Subcutaneous abdominal adipose tissue (tissue), 5 donors: Measurements from ENCODE around the gene RNF225.

ENCODE experiments used
- H3K27ac ChIP-seq: one replicate; pipeline ENCODE4 v1.7.0; 2013; ENCODE audit warnings: low read depth, mild to moderate bottlenecking, inconsistent platforms, low read length, moderate library complexity
- H3K27me3 ChIP-seq, 5 donors: one replicate each; pipeline ENCODE4 v1.7.0; 2013; ENCODE audit warnings: low read length in 5 of 5, inconsistent platforms in 1 of 5; ENCODE audit not compliant: control insufficient read depth in 5 of 5, insufficient read depth in 4 of 5
- H3K36me3 ChIP-seq, 5 donors: one replicate each; pipeline ENCODE4 v1.7.0; 2013; ENCODE audit warnings: low read length in 5 of 5; ENCODE audit not compliant: control insufficient read depth in 5 of 5, insufficient read depth in 5 of 5
- H3K4me1 ChIP-seq, 5 donors: one replicate each; pipeline ENCODE4 v1.7.0; 2013; ENCODE audit warnings: low read length in 5 of 5, mild to moderate bottlenecking in 3 of 5, moderate library complexity in 1 of 5; ENCODE audit not compliant: control insufficient read depth in 5 of 5, insufficient read depth in 5 of 5
- H3K4me3 ChIP-seq, 5 donors: one replicate each; pipeline ENCODE4 v1.7.0; 2013; ENCODE audit warnings: low read length in 5 of 5, low read depth in 1 of 5
- H3K9ac ChIP-seq, 5 donors: one replicate each; pipeline ENCODE4 v1.7.0; 2013; ENCODE audit warnings: low read length in 5 of 5, mild to moderate bottlenecking in 4 of 5, moderate library complexity in 3 of 5
- H3K9me3 ChIP-seq, 5 donors: one replicate each; pipeline ENCODE4 v1.7.0; 2013; ENCODE audit warnings: low read length in 5 of 5; ENCODE audit not compliant: control insufficient read depth in 5 of 5
- donor health status: healthy.
- donor health status: healthy.
- donor health status: healthy.
- donor health status: healthy.
- donor health status: healthy.

Gene RNF225

DNA sequence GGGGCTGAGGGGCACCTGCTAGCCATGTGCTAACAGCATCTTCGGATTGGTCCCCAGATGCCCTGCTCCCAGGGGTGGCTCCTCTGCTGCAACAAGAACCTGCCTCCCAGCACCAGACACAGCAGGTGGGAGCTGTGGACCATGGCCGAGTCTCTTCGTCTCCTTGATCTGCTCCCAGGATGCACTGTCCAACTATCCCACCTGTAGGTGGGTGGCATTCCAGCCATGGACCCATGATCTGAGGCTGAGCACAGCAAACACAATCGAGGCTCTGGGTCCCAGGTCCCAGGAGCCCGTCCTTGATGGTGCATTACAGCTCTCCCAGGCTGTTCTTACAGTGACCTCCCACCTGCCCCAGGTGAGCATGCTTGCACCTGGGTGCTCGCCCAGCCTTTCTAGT lies 16.2 kb upstream of the RNF225 start:
- no peaks in the 10 kb centered on the region for H3K9me3 ChIP-seq
- H3K27ac ChIP-seq: no peak overlapping the region
- no peak overlapping the region for H3K4me3 ChIP-seq
- no peak overlapping the region for H3K9ac ChIP-seq
- H3K36me3 ChIP-seq: no peaks in the 10 kb centered on the region
- H3K27me3 ChIP-seq: no peaks in the 10 kb centered on the region
- H3K4me1 ChIP-seq: peaks cover 7 to 26% (median 24%) of the 10 kb centered on the region in 5 donors

DNA sequence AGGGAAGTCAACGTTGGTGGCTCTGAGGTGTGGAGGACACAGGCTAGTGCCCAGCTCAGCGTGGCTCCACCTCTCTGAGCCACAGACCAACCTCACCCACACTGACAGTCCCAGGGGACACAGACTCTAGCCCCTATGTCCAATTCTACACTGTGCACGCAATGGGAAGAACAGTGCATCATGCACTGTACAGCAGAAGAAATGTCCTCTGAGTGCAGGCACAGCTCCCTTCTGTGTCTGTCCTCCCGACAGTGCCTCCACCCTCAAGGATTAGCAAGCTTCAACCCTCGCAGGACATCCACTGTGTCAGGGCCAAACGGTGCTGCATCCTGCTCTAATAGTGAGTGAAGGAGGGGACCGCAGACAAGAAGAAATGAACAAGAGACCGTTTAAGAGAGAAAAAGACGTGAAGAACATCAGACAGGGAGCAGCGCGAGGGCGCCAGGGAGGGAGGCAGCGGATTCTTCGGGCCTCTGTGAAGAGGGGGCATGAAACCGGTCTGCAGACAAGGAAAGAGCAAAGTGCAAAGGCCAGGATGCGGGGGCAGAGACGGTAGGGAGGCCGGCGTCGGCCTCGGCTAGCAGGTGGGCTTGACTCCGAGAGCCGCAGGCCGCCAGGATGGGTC lies 15.3 kb upstream of the RNF225 start:
- peak overlapping the region; percentile 76 to 89 (median 83) for H3K4me3 ChIP-seq
- H3K36me3 ChIP-seq: no peaks in the 10 kb centered on the region
- H3K9ac ChIP-seq: peak overlapping the region; percentile 3 to 89 (median 78)
- H3K27ac ChIP-seq: peak overlapping the region; percentile 85
- H3K4me1 ChIP-seq: peaks cover 7 to 26% (median 24%) of the 10 kb centered on the region in 5 donors
- no peaks in the 10 kb centered on the region for H3K27me3 ChIP-seq
- no peaks in the 10 kb centered on the region for H3K9me3 ChIP-seq

DNA sequence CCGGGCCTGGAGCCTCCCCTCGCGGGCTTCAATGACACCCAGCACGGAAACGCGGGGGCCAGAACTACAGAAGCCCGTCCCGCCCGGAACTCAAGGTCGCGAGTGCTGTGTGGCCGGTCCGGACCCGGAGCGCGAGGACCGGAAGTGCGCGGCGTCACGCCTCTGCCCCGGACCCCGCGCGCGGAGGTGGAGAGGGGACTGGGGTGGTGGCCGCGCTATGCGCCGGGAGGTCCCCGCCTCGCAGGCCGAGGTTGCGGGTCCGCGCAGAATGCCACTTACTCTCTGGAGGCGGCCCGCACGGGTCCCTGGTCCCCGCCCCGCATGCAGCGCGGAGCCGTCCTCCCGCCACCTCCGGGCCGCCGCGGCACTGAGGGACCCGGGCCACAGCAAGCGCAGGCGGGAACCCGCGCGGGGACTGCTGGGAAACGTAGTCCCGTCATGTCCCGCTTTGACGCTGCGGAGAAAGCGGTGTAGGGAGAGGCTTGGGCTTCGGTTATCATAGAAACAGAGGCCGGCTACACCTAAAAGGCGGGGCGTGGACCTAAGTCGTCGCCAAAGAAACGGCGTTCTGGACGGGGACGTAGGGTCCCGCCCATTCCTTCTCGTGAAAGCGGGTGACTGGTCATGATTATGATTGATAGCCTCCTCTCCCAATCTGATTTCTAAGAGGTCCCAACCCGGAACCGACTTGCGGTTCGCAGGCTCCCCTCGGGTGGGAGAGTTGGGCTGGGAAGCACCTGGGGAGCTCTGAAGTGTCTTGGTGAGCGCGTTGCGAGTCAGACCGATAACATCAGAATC lies 14.6 kb upstream of the RNF225 start, which contains the start of gene ZNF837:
ZNF837 (minus strand) TSS at position 369 of the 798 bp plus-strand sequence. CDS start 11,698 bp downstream, outside the sequence.
- Histone ChIP-seq H3K36me3 (no peaks in the 10 kb centered on the region), H3K4me1 (peaks cover 9 to 32% (median 30%) of the 10 kb centered on the region in 5 donors), H3K27ac (peak within 1 kb of the TSS; percentile 85), H3K27me3 (no peaks in the 10 kb centered on the region), H3K9me3 (no peaks in the 10 kb centered on the region), H3K4me3 (peak within 1 kb of the TSS; percentile 76 to 91 (median 83)), H3K9ac (peak within 1 kb of the TSS; percentile 3 to 89 (median 78))

DNA sequence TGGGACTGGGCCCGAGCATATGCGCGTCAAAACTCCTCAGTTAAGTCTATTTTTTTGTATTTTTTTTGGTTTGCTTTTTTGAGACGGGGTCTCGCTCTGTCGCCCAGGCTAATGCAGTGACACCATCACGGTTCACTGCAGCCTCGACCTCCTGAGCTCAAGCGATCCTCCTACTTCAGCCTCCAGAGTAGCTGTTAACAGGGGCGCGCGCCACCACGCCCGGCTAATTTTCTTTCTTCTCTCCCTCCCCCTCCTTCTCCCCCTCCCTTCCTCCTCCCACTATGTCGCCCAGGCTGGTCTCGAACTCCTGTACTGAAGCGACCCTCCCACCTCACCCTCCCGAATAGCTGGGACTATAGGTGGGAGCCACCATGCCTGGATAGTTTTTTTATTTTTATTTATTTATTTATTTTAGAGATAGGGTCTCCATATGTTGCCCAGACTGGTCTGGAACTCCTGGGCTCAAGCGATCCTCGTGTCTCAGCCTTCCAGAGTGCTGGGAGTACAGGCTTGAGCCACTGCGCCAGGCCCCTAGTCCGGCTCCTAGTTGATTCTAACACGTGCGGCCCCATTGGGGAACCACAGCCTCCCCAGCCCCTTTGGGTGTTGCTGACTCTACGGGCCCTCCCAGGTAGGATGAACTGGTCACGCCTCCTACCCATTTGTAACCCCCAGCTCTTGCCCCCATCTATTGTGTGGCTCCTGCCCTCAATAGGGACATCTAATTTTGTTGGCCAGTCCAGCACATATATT lies 13.8 kb upstream of the RNF225 start:
- H3K9me3 ChIP-seq: no peaks in the 10 kb centered on the region
- H3K36me3 ChIP-seq: no peaks in the 10 kb centered on the region
- no peaks in the 10 kb centered on the region for H3K27me3 ChIP-seq
- peak overlapping the region in 4 of 5 donors; percentile 46 to 89 (median 71) for H3K9ac ChIP-seq
- H3K4me3 ChIP-seq: peak overlapping the region; percentile 76 to 91 (median 83)
- H3K27ac ChIP-seq: peak overlapping the region; percentile 85
- H3K4me1 ChIP-seq: peaks cover 11 to 40% (median 38%) of the 10 kb centered on the region in 5 donors

DNA sequence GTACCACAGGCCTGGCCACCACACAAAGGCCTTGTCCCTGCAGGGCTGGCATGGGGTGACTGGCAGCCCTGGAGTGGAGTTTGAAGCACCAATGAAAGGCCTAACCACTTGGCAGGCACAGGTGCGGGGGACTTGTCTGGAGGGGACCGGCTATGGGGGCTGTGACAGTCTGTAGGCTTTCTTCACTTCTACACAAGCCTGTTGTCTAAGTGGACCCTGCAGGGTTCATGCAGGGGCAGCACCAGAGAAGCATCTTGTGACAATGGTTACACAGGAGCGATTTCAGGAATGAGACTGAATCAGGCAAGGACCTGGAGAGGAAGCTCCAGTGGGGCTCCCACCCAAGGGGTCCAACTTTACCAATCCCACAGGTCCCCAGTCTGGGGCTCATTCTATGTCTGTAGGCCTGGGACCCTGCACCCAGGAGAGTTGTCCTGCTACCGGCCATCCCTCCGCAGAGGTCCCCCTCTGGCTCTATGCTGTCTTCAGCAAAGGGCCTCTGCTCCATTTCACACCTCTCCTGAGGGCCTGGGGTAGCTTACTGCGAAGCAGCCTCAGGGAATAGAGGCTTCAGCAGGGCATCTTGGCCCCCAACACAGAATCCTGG lies 12.4 kb upstream of the RNF225 start:
- Histone ChIP-seq H3K27ac (no peak overlapping the region), H3K9me3 (no peaks in the 10 kb centered on the region), H3K27me3 (no peaks in the 10 kb centered on the region), H3K9ac (no peak overlapping the region), H3K4me1 (peaks cover 16 to 52% (median 46%) of the 10 kb centered on the region in 5 donors), H3K4me3 (no peak overlapping the region), H3K36me3 (peaks cover 0 to 2% (median under 1%) of the 10 kb centered on the region in 5 donors)

DNA sequence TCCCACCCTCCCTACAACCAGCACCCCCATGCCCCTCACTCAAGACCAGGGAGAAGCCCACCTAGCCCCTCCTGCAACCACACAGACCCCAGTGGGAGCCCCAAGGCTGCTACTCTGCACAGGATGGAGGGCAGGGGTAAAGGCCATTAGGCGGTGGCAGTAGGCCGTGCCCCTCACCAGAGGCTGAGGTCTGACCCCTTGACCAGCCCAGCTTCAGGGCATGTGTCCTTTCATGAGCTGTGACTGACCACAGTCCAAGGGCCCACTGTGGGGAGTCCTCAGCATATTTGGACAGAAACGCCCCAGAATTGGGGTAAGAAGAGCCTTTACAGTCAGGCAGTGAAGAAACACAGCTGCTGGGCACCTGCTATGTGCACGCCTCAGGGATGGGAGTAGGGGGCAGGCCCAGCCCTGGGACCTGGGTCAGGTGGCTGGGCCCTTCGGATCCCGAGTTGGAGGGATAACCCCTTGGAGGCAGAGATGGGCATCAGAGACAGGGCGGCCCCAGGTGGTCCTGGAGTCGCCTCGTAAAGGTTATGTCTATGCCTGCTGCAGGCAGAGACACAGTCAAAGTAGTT lies 10.1 kb upstream of the RNF225 start:
- H3K27me3 ChIP-seq: no peaks in the 10 kb centered on the region
- H3K27ac ChIP-seq: peak overlapping the region; percentile 92
- peaks cover 9 to 45% (median 38%) of the 10 kb centered on the region in 5 donors for H3K4me1 ChIP-seq
- H3K4me3 ChIP-seq: peak overlapping the region; percentile 69 to 87 (median 77)
- peak overlapping the region in 4 of 5 donors; percentile 72 to 90 (median 82) for H3K9ac ChIP-seq
- H3K9me3 ChIP-seq: no peaks in the 10 kb centered on the region
- H3K36me3 ChIP-seq: peaks cover 3 to 15% (median 8%) of the 10 kb centered on the region in 5 donors

DNA sequence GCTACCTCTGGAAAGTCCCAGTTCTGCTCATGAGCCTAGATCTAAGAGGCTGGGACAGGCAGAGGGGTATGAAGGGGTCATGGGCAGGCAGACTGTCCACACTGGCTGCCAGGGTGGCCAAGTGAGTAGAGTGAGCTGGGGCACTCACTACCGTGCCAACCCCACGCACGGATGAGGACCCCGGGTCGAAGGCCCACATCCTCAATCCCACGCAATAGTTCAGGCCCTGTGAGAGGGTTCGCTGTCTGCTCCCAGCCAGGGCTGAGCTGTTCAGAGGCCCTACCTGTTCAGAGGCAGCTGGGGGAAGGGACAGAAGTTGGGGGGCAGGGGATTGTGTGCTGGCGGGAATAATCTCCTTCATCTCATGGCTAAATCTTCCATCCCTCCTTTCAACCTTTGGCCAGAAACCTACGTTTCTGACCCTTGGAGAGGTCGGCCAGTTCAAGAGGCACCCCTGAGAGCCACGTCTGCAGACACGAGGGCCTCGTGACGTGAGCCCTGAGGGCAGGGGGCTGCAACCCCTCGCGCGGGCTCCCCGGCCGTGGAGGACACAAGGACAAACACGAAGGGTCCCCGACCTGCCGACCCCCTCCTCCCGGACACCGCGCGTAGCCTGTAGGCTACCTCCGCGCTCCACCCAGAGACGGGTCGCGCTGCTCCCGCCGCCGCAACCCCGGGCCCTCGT lies 9.4 kb upstream of the RNF225 start:
- Histone ChIP-seq H3K27ac (peak overlapping the region; percentile 92), H3K9ac (peak overlapping the region; percentile 63 to 90 (median 78)), H3K4me3 (peak overlapping the region; percentile 69 to 87 (median 77)), H3K4me1 (peaks cover 9 to 46% (median 36%) of the 10 kb centered on the region in 5 donors), H3K36me3 (peaks cover 6 to 20% (median 14%) of the 10 kb centered on the region in 5 donors), H3K27me3 (no peaks in the 10 kb centered on the region), H3K9me3 (no peaks in the 10 kb centered on the region)

DNA sequence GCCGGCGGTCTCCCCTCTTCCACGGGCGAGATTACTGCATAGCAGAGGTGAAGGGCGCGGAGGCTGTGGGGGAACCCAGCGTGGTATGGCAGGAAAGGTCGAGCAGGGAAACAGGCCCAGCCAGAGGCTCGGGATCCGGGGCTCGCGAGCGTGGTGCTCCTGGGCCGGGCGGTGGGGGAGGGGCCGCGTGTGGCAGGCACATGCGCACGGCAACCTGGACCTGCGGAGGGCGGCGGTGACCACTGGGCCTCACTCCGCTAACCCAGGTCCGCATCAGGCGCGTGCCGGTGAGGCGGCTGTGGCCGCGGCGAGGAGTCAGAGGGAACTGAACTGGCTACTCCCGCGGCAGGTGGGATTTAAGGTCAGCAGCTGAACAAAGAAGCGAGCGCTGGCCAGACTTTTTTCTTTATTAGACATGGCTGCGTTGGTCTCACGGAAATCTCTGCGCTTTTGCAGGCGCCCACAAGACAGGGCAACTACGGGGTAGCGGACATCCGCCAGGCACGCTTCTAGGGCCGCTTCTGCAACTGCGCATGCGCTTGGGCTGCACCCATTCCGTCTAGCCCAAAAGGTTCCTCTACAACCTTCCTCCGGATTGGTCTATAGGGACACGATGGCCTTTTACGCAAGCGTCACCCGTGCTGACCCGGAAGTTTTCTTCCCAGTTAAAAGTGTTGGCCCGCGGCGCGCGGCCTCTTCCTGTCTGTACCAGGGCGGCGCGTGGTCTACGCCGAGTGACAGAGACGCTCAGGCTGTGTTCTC lies 8.7 kb upstream of the RNF225 start, which contains the start of gene RPS5:
RPS5 (plus strand) TSS at position 694 of the 762 bp plus-strand sequence. CDS start 869 bp downstream, outside the sequence.
- H3K9ac ChIP-seq: peak within 1 kb of the TSS; percentile 63 to 90 (median 78)
- H3K27me3 ChIP-seq: no peaks in the 10 kb centered on the region
- H3K27ac ChIP-seq: peak within 1 kb of the TSS; percentile 92
- peaks cover 6 to 27% (median 17%) of the 10 kb centered on the region in 5 donors for H3K36me3 ChIP-seq
- H3K4me1 ChIP-seq: peaks cover 9 to 40% (median 30%) of the 10 kb centered on the region in 5 donors
- H3K9me3 ChIP-seq: no peaks in the 10 kb centered on the region
- peak within 1 kb of the TSS; percentile 73 to 87 (median 85) for H3K4me3 ChIP-seq
